K562 (cell line): Measurements from ENCODE around the gene BCAR3.

ENCODE experiments used
- EGR1 ChIP-seq: fragments of 450-650 bp; conservative IDR thresholded peaks from 2 replicates; pipeline ENCODE4 v1.6.1; 2017; ENCODE audit warnings: mild to moderate bottlenecking
- ZNF592 ChIP-seq: fragments of 450-650 bp; IDR thresholded peaks from 2 replicates; pipeline ENCODE4 v1.6.1; 2017; ENCODE audit warnings: antibody characterized with exemption, mild to moderate bottlenecking
- ZSCAN29 ChIP-seq: fragments of 450-650 bp; IDR thresholded peaks from 2 replicates; pipeline ENCODE4 v1.6.1; 2017
- TF ChIP-seq, protein P1 (sequence below), 2 experiments: fragments of 450-650 bp; formaldehyde crosslinking in 1 of 2; IDR thresholded peaks; 2 replicates each; pipeline versions ENCODE4 v1.4.0 to v1.6.1; 2014 to 2020; ENCODE audit warnings: mild to moderate bottlenecking in 2 of 2, borderline replicate concordance in 1 of 2, low read depth in 1 of 2
- TF ChIP-seq, protein P2 (sequence below), 3 experiments: IDR thresholded peaks in 2 of 3; conservative IDR thresholded peaks in 1 of 3; 2 replicates each; pipeline ENCODE4 v1.5.1; 2011 to 2012; ENCODE audit warnings: low read length in 3 of 3, mild to moderate bottlenecking in 3 of 3, control low read depth in 2 of 3, improper control_type of control experiment in 1 of 3, inconsistent platforms in 1 of 3, low read depth in 1 of 3, mixed read lengths in 1 of 3, moderate library complexity in 1 of 3; ENCODE audit not compliant: insufficient read depth in 2 of 3

DNA sequence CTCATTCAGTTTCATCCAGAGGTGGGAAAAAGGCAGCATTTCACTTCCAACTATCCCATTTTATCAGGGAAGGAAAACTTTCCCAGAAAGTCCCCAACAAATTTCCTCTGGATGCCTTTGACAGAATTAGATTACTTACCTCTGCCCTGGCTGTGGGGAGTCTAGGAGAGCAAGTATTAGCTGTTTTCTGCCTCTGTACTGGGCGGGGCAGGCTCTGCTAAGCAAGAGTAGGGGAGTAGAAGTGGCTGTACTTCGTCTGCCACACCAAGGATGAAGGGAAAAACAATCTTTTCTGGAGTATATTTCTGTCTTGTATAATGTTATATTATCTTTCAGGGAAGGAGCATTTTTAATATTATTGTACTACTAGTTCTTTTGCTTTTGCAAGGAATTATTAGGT lies 155.2 kb downstream of the BCAR3 start:
- TF ChIP-seq, protein P1, sequence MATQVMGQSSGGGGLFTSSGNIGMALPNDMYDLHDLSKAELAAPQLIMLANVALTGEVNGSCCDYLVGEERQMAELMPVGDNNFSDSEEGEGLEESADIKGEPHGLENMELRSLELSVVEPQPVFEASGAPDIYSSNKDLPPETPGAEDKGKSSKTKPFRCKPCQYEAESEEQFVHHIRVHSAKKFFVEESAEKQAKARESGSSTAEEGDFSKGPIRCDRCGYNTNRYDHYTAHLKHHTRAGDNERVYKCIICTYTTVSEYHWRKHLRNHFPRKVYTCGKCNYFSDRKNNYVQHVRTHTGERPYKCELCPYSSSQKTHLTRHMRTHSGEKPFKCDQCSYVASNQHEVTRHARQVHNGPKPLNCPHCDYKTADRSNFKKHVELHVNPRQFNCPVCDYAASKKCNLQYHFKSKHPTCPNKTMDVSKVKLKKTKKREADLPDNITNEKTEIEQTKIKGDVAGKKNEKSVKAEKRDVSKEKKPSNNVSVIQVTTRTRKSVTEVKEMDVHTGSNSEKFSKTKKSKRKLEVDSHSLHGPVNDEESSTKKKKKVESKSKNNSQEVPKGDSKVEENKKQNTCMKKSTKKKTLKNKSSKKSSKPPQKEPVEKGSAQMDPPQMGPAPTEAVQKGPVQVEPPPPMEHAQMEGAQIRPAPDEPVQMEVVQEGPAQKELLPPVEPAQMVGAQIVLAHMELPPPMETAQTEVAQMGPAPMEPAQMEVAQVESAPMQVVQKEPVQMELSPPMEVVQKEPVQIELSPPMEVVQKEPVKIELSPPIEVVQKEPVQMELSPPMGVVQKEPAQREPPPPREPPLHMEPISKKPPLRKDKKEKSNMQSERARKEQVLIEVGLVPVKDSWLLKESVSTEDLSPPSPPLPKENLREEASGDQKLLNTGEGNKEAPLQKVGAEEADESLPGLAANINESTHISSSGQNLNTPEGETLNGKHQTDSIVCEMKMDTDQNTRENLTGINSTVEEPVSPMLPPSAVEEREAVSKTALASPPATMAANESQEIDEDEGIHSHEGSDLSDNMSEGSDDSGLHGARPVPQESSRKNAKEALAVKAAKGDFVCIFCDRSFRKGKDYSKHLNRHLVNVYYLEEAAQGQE (IDR thresholded peaks at IDR 0.05; ENCODE audit: borderline replicate concordance) = no peak
- TF ChIP-seq, protein P1 (CRISPR knock-in tag; IDR thresholded peaks at IDR 0.05; ENCODE audit: low read depth) = no peak
- TF ChIP-seq EGR1 = no peak
- no peak for TF ChIP-seq ZNF592
- TF ChIP-seq ZSCAN29 = no peak
- TF ChIP-seq, protein P2, sequence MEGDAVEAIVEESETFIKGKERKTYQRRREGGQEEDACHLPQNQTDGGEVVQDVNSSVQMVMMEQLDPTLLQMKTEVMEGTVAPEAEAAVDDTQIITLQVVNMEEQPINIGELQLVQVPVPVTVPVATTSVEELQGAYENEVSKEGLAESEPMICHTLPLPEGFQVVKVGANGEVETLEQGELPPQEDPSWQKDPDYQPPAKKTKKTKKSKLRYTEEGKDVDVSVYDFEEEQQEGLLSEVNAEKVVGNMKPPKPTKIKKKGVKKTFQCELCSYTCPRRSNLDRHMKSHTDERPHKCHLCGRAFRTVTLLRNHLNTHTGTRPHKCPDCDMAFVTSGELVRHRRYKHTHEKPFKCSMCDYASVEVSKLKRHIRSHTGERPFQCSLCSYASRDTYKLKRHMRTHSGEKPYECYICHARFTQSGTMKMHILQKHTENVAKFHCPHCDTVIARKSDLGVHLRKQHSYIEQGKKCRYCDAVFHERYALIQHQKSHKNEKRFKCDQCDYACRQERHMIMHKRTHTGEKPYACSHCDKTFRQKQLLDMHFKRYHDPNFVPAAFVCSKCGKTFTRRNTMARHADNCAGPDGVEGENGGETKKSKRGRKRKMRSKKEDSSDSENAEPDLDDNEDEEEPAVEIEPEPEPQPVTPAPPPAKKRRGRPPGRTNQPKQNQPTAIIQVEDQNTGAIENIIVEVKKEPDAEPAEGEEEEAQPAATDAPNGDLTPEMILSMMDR (IDR thresholded peaks at IDR 0.05 in 2 of 3, conservative IDR thresholded peaks at IDR 0.05 in 1 of 3; ENCODE audit: insufficient read depth in 2 of 3, low read depth in 1 of 3, low read length in 3 of 3) = no peak
